Neural crest cell (in vitro differentiated cells): ENCODE data around the gene RCAN3. TPM values are rescaled to one million over a fixed set of nuclear protein-coding genes. Genes with fewer than 3 reads are reported as not detected.

Experiments
- DNase-seq: peaks from one replicate; pipeline ENCODE4 v3.0.0; 2021; ENCODE audit warnings: low read depth, mixed read lengths, low spot score
- H3K27ac Mint-ChIP-seq: one replicate; pipeline ENCODE4 v1.8.0; 2021; ENCODE audit warnings: mild to moderate bottlenecking, mixed read lengths; ENCODE audit not compliant: unreplicated experiment
- H3K27me3 Mint-ChIP-seq: 2 replicates; pipeline ENCODE4 v1.8.0; 2021; ENCODE audit warnings: low read depth, mild to moderate bottlenecking, mixed read lengths
- H3K36me3 Mint-ChIP-seq: 2 replicates; pipeline ENCODE4 v1.8.0; 2021; ENCODE audit warnings: low read depth, mild to moderate bottlenecking, mixed read lengths
- H3K4me1 Mint-ChIP-seq: 2 replicates; pipeline ENCODE4 v1.8.0; 2021; ENCODE audit warnings: mixed read lengths
- H3K4me3 Mint-ChIP-seq: one replicate; pipeline ENCODE4 v1.8.0; 2021; ENCODE audit warnings: mild to moderate bottlenecking, mixed read lengths
- H3K9me3 Mint-ChIP-seq: 2 replicates; pipeline ENCODE4 v1.8.0; 2021; ENCODE audit warnings: mixed read lengths
- total RNA-seq: library from RNA; stranded (reverse); gene quantifications from 2 replicates; pipeline ENCODE4 v1.2.1, GENCODE V29; 2021
- TF ChIP-seq, protein P1 (sequence below): fragments of 200-600 bp; sonication (generic); conservative IDR thresholded peaks from 2 replicates; pipeline ENCODE4 v1.5.0; 2021; ENCODE audit warnings: antibody characterized with exemption, mild to moderate bottlenecking

The RCAN3 gene
- total RNA-seq, 1 donor from 2014 or later, result 2.2 TPM

DNA sequence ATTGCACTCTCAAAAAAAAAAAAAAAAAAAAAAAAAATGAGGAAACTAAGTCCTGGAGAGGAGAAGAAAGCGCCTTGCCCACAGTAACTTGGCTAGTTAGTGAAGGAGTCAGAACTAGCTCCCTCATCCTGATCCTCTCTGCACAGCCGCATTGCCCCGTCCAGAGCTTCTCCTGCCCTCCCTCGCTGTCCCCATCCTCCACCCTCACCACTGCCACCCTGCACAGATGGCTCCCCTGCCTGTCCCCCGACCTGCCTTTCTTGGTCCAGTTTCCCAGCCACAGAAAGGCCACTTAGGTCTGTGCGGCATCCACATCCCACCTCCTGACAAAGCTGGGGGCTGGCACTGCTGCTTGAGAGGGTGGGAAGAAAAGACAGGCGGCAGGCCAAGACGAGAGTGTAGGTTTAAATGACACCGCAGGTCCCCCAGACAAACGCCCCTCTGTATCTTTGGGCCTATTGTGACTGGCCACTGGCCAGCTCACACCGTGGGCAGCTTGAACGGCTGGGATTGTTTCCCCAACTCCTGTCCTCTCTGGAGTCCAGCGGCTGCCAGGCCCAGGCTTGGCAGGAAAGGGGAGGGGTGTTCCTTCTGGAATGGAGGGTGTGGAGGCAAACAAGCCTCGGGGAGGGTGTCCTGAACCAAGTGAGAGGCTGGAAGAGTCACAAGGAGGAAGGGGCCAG, 73.4 kb downstream of the RCAN3 start:
- Mint-ChIP-seq H3K27me3 (peaks cover 4% of the 10 kb centered on the region), H3K36me3 (no peaks in the 10 kb centered on the region), H3K4me3 (no peak overlapping the region), H3K4me1 (peaks cover 4% of the 10 kb centered on the region), H3K9me3 (no peaks in the 10 kb centered on the region), H3K27ac (peak overlapping the region; percentile 75)
- TF ChIP-seq, protein P1, sequence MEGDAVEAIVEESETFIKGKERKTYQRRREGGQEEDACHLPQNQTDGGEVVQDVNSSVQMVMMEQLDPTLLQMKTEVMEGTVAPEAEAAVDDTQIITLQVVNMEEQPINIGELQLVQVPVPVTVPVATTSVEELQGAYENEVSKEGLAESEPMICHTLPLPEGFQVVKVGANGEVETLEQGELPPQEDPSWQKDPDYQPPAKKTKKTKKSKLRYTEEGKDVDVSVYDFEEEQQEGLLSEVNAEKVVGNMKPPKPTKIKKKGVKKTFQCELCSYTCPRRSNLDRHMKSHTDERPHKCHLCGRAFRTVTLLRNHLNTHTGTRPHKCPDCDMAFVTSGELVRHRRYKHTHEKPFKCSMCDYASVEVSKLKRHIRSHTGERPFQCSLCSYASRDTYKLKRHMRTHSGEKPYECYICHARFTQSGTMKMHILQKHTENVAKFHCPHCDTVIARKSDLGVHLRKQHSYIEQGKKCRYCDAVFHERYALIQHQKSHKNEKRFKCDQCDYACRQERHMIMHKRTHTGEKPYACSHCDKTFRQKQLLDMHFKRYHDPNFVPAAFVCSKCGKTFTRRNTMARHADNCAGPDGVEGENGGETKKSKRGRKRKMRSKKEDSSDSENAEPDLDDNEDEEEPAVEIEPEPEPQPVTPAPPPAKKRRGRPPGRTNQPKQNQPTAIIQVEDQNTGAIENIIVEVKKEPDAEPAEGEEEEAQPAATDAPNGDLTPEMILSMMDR, result no peak
- DNase-seq, result no peak

DNA sequence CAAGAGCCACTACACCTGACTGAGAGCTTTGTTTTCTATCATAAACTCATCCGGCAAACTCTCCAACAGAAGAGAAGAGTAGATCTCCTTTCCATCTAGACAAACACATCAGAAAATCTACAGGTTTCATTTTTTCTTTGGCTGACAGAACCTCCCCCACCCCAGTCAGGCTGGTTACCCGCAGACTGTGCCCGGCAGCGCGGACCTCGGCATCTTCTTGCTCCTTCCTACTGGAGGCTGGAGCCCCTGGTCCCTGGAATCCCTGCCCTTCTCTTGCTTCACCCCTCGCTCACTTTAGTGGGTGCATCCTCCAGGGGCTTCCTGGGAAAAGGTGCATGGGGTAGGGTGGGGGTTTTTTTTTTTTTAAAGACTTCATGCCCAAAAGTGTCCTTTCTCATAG, 76.2 kb downstream of the RCAN3 start:
- Mint-ChIP-seq H3K4me1 (peaks cover 4% of the 10 kb centered on the region), H3K9me3 (no peaks in the 10 kb centered on the region), H3K36me3 (no peaks in the 10 kb centered on the region), H3K27me3 (peaks cover 12% of the 10 kb centered on the region), H3K27ac (no peak overlapping the region), H3K4me3 (no peak overlapping the region)
- TF ChIP-seq, protein P1, result no peak
- DNase-seq, result no peak

DNA sequence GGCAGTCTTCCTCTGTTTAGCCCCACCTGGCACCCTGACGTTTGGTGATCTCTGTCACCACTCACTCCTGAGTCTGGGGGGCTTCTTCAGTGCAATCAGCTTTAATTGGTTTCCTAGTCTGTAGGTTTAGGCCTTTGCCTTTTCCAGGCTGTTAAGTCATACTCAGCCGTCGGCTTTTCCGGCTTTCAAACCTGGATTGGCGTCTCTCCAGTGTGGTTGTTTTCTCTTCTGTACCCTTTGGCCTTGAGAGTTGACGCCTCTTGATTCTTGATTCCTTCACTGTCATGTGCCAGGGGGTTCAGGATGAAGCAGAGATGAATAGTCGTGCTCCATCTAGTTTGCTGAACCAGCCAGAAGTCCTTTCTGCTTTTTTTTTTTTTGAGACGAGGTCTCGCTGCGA, 78.1 kb downstream of the RCAN3 start:
- Mint-ChIP-seq H3K27me3 (peaks cover 27% of the 10 kb centered on the region), H3K4me3 (no peak overlapping the region), H3K27ac (no peak overlapping the region), H3K36me3 (no peaks in the 10 kb centered on the region), H3K4me1 (peaks cover 4% of the 10 kb centered on the region), H3K9me3 (no peaks in the 10 kb centered on the region)
- TF ChIP-seq, protein P1, result no peak
- no peak for DNase-seq

DNA sequence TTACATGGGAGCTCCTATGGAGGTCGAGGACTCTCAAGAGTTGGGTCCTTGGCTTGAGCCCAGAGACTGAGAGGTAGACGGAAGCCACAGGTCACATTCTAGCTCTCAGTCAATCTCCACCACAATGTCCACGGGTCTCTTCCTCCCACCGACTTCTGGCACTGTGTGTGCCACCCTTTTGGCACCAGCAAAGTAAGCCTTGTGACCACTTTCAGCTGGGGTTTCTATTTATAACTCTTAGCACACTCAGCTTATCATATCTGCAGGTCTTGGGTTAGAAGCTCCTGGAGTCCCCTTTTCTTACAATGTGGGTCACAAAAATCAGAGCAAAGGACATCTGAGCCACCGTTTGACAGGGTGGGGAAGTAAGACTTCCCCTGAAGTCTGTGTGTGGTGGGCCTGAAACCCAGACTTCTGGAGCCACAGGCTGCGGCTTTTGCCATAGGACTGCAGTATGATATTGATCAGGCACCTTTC, 81.6 kb downstream of the RCAN3 start:
- H3K4me1 Mint-ChIP-seq, result peaks cover 13% of the 10 kb centered on the region
- no peaks in the 10 kb centered on the region for H3K36me3 Mint-ChIP-seq
- DNase-seq, result no peak
- no peak overlapping the region for H3K27ac Mint-ChIP-seq
- H3K27me3 Mint-ChIP-seq, result peaks cover 45% of the 10 kb centered on the region
- H3K9me3 Mint-ChIP-seq, result no peaks in the 10 kb centered on the region
- TF ChIP-seq, protein P1, result no peak
- no peak overlapping the region for H3K4me3 Mint-ChIP-seq

DNA sequence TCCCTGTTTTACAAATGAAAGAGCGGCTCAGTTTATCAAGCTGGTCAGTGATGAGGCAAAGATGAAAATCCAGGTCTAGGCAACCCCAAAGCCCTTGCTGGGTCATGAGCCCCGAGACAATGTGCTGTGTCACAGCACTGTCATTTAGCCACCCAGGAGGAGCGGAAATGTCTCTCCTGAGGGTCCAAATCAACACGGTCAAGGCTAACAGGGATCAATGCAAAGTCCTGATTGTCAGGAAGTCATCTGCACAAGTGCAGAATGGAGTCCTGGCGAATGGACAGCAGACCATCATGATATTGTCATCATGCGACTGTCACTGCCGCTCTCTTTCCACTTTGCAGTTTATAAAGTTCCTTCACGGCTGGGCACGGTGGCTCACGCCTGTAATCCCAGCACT, 83.5 kb downstream of the RCAN3 start:
- no peak overlapping the region for H3K4me3 Mint-ChIP-seq
- no peak overlapping the region for H3K27ac Mint-ChIP-seq
- no peaks in the 10 kb centered on the region for H3K9me3 Mint-ChIP-seq
- no peak for DNase-seq
- no peaks in the 10 kb centered on the region for H3K36me3 Mint-ChIP-seq
- TF ChIP-seq, protein P1, result no peak
- peaks cover 16% of the 10 kb centered on the region for H3K4me1 Mint-ChIP-seq
- H3K27me3 Mint-ChIP-seq, result peaks cover 55% of the 10 kb centered on the region
